GM21423 (cell line): ENCODE data around the gene ATP2A2.
A peak's percentile ranks its signal among the peaks of the same experiment; 100 is the strongest.
"Not testable (repeated sequence)": the region's sequence is repeated elsewhere in the genome, so short reads cannot be mapped to it uniquely, and the experiment has no call there.

Experiments
- ATAC-seq: cut with Tn5 transposase; IDR thresholded peaks from one replicate; pipeline ENCODE4 v1.9.1; 2021; ENCODE audit warnings: mild to moderate bottlenecking, moderate library complexity; ENCODE audit not compliant: unreplicated experiment

Gene ATP2A2

GRCh38 chr12:110280779-110281548 is at the start of gene ATP2A2:
Gene ATP2A2 (plus strand): TSS chr12:110281247. CDS start chr12:110281790, 543 bp downstream.
- peak; percentile 72 for ATAC-seq

DNA sequence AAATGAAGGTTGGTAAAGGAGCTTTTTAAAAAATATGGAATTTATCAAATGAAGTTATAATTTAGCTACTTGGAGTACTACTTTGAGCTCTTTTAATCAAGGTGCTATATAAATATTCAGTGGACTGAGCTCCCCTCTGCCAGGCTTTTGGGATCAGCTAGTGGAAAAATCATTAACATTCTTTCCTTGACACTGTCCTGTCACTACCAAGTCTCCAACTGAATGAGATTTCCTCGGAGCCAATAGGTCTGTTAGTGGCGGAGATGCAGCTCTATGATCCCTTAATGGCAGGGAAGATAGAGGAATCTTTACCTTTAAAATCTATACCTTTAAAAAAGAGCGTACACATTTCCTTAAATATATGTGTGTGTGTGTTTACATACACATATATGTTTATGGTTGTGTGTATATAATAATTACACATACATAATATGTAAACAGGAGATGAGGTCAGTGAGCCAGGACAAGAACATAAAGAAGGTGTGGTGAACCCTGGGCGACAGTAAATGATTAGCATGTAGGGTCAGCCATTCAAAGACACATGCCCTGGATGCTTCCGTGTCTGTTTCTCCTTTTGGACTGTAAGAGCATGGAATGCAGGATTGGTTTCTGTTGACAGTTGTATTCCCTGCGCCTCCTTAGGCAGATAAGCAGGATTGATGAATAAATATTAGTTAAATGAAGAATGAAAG is 47.7 kb upstream of the ATP2A2 start:
- ATAC-seq, result no peak

DNA sequence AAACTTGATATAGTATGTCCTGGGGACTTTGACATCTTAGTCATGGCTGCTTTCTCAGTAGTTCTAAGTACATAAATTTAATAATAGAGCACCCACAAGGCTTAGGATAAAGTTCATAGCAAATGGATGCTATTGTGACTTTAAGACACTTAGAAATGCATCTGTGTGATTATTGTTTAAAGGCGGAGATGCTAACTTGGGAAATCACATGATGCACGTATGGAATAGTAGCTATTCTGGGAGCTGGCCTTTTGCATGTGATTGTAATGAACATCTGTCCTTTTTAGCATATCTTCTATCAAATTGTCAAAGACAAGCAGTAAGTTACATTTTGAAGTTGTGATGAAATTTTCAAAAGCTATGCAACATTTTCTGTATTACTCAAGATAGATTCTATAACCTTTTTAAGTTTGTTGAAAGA is 46.7 kb upstream of the ATP2A2 start:
- no peak for ATAC-seq

GRCh38 chr12:110234755-110235154 is 46.3 kb upstream of the ATP2A2 start:
- no peak for ATAC-seq

DNA sequence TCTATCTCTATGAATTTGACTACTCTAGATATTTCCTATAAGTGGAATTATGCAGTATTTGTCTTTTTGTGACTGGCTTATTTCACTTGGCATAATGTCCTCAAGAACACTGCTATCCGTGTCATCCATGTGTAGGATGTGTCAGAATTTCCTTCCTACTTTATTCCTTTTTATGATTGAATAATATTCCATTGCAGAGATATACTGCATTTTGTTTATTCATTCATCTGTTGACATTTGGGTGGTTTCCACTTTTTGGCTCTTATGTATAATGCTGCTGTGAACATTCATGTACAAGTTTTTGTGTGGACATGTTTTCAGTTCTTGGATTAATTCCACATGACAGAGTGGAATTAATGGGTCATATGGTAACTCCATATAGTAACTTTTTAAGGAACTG is 45.7 kb upstream of the ATP2A2 start:
- ATAC-seq, result no peak

DNA sequence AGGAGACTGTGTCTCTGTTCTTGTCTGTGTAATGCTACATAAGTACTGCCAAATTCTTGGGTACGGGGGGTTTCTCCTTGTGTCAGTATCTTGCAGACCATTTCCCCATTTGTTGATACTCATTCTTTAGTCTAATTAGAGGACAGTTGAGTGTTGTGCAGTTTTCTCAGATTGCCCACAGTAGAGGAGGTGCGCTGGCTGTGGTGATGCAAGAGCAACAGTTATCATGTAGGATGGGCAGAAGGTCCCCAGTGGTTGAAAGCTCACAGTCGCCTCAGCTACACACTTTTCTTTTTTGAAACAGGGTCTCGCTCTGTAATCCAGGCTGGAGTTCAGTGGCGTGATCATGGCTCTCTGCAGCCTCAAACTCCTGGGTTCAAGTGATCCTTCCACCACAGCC is 37.8 kb upstream of the ATP2A2 start:
- no peak for ATAC-seq

- ATAC-seq, result no peak
These were observed 36.7 kb upstream of the ATP2A2 start for GRCh38 chr12:110244372-110244771.

- ATAC-seq, result no peak
These were observed 36.2 kb upstream of the ATP2A2 start for GRCh38 chr12:110244829-110245228.

DNA sequence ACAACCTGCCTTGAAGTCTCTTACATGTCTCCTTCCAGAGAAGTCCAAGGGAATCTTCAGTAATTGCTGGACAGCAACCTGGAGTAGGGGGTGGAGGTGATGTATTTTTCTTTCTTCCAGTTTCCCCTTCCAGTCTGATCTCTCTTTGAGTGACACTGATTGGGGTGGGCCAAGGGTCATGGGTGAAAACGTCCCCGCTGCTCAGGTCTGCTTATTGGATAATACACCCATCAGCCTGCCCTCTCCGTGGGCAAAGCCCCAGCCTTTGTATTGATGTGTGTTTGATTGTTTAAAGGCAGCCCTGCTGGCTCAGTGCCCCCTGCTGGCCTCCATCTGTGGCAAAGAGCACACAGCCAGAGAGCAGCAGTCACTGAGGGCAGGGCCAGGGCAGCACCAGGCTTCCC is 35.7 kb upstream of the ATP2A2 start:
- ATAC-seq, result peak; percentile 47

GRCh38 chr12:110246636-110247339 is 34.3 kb upstream of the ATP2A2 start:
- ATAC-seq, result no peak

GRCh38 chr12:110247340-110248095 is 33.5 kb upstream of the ATP2A2 start:
- no peak for ATAC-seq

DNA sequence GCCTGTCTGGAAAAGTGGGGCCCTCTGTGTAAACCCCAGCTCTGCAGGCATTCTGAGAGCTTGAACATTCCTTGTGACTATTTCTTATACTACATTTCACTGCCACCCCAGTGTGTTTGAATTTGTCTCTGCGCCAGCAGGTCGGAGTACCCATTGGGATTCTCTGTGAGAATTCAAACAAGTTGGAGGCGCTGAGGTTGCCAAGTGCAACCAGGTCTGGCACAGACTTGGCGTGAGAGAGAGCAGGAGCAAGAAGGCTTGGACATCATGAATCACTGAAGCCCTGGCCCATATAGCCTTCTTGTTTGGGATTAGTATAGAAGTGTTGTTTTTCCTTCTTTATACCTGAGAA is 33.0 kb upstream of the ATP2A2 start:
- no peak for ATAC-seq

DNA sequence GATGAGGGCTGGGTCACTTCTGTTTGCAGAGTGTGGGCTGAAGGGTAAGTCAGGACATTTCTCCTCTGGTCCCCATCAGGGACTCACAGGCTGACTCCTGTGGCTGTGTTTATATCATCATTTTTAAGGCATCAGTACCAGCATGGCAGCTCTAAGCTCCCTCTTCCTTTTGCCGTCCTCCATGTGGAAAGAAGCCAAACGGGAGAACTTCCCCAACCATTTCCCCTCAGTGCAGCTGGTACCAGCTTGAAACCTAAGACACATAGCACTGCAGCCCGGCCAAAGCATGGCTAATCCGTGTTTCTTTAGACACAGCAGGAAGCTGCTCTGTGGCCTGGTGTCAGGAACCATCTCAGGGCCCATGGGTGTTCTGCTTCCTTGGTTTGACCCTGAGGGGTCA is 31.9 kb upstream of the ATP2A2 start:
- no peak for ATAC-seq

DNA sequence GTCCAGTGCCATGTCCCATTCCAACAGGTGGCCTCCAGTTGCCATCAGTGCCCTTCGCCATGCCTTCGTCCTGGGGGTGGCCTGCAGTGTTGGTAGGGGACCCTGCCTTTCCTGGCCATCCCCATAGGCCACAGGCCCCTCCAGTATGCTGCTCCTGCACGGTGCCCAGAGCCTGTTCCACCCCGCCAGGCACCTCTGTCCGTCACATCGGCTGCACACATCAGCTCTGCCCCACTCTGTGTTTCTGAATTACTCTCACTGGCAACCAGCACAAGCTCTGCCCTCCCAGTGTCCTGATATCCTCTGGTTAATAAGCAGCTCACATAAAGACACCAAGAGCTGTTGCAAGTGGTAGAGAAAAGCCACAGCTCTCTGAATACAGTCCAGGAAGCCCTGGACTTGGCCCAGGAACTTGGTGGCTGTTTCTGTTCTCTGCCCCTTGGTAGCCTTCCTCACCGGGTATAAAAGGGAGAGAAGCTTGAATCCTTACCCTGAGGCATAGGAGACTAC is 31.3 kb upstream of the ATP2A2 start:
- ATAC-seq, result no peak

DNA sequence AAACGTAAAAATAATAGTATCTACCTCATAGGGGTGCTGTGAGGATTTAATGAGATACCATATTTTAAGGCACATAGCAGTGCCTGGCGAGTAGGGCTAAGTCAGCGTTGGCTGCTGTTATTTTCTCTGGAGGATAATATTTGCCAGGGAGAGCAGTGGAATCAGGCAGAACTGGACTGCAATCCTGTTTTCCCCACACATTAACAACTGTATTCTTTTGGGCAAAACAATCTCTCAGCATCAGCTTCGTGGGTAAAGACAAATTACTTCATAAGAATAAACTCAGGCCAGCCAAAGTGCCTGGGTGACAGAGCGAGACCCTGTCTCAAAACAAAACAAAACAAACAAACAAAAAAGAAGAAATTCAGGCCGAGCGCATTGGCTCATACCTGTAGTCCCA is 29.7 kb upstream of the ATP2A2 start:
- no peak for ATAC-seq

- no peak for ATAC-seq
These were observed 28.3 kb upstream of the ATP2A2 start for GRCh38 chr12:110252716-110253115.

DNA sequence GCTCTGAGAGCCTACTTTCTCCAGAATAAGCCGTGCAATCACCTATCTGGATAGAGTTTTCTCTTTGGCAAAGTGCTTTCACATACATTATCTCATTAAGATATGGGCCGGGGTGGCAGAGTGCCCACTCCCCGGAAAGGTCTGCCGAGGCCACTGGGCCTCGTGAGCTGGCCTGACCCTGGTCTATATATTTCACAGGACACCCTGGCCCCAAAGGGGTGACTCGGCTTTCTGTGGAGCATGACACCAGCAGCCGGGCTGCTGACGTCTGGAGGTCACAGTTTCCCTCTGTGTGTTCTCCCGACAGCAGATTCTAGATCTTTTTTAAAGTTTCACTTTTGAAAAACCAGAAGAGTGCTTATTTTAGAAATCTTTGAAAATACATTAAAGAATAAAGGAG is 27.9 kb upstream of the ATP2A2 start:
- ATAC-seq, result no peak

- no peak for ATAC-seq
These were observed 26.0 kb upstream of the ATP2A2 start for GRCh38 chr12:110254971-110255540.

GRCh38 chr12:110255890-110256456 is 25.1 kb upstream of the ATP2A2 start:
- not testable (repeated sequence) for ATAC-seq

GRCh38 chr12:110256780-110257431 is 24.1 kb upstream of the ATP2A2 start:
- no peak for ATAC-seq
